GM19240 (cell line): ENCODE data around the gene STRBP.
"Not testable (repeated sequence)": the region's sequence is repeated elsewhere in the genome, so short reads cannot be mapped to it uniquely, and the experiment has no call there.

Source experiments
- DNase-seq: peaks from one replicate; pipeline ENCODE4 v3.0.0; 2011; ENCODE audit warnings: low spot score; ENCODE audit not compliant: insufficient read length

STRBP gene

GRCh38 chr9:123268465-123269259 lies at the start of gene STRBP:
STRBP (minus strand) TSS chr9:123268586; CDS start chr9:123184134, 84,452 bp downstream.
- DNase-seq, result peak; percentile 89

GRCh38 chr9:123316053-123316718 lies 47.8 kb upstream of the STRBP start:
- no peak for DNase-seq

GRCh38 chr9:123315635-123316034 lies 47.2 kb upstream of the STRBP start:
- DNase-seq, result no peak

- DNase-seq, result no peak
Observed at GRCh38 chr9:123314617-123315016, 46.2 kb upstream of the STRBP start.

- no peak for DNase-seq
Observed at GRCh38 chr9:123312306-123312877, 44.0 kb upstream of the STRBP start.

- DNase-seq, result no peak
Observed at GRCh38 chr9:123311250-123311752, 42.9 kb upstream of the STRBP start.

GRCh38 chr9:123310551-123311249 lies 42.3 kb upstream of the STRBP start:
- no peak for DNase-seq

GRCh38 chr9:123309611-123310010 lies 41.2 kb upstream of the STRBP start:
- no peak for DNase-seq

- DNase-seq, result no peak
Observed at GRCh38 chr9:123305879-123306278, 37.5 kb upstream of the STRBP start.

GRCh38 chr9:123304340-123304691 lies 35.9 kb upstream of the STRBP start:
- DNase-seq, result no peak

- no peak for DNase-seq
Observed at GRCh38 chr9:123302348-123303214, 34.2 kb upstream of the STRBP start.

GRCh38 chr9:123301936-123302335 lies 33.5 kb upstream of the STRBP start:
- not testable (repeated sequence) for DNase-seq

GRCh38 chr9:123300554-123300953 lies 32.2 kb upstream of the STRBP start:
- no peak for DNase-seq

GRCh38 chr9:123299558-123300126 lies 31.3 kb upstream of the STRBP start:
- no peak for DNase-seq

- DNase-seq, result no peak
Observed at GRCh38 chr9:123296174-123296573, 27.8 kb upstream of the STRBP start.

- no peak for DNase-seq
Observed at GRCh38 chr9:123291736-123292135, 23.4 kb upstream of the STRBP start.

- DNase-seq, result no peak
Observed at GRCh38 chr9:123290764-123291163, 22.4 kb upstream of the STRBP start.

GRCh38 chr9:123287639-123288038 lies 19.3 kb upstream of the STRBP start:
- DNase-seq, result no peak

GRCh38 chr9:123286324-123286723 lies 17.9 kb upstream of the STRBP start:
- DNase-seq, result no peak

GRCh38 chr9:123284656-123285055 lies 16.3 kb upstream of the STRBP start:
- DNase-seq, result no peak
